NCI-H1694 treated with DMSO at 0.1 percent for 48 hours (cell line): Measurements from ENCODE around the gene ZNF69.
"Not testable (repeated sequence)": the region's sequence is repeated elsewhere in the genome, so short reads cannot be mapped to it uniquely, and the experiment has no call there.

ENCODE experiments used
- DNase-seq: peaks from one replicate; lab custom pipeline; 2025; lab: John Stamatoyannopoulos, UW

ZNF69 gene

DNA sequence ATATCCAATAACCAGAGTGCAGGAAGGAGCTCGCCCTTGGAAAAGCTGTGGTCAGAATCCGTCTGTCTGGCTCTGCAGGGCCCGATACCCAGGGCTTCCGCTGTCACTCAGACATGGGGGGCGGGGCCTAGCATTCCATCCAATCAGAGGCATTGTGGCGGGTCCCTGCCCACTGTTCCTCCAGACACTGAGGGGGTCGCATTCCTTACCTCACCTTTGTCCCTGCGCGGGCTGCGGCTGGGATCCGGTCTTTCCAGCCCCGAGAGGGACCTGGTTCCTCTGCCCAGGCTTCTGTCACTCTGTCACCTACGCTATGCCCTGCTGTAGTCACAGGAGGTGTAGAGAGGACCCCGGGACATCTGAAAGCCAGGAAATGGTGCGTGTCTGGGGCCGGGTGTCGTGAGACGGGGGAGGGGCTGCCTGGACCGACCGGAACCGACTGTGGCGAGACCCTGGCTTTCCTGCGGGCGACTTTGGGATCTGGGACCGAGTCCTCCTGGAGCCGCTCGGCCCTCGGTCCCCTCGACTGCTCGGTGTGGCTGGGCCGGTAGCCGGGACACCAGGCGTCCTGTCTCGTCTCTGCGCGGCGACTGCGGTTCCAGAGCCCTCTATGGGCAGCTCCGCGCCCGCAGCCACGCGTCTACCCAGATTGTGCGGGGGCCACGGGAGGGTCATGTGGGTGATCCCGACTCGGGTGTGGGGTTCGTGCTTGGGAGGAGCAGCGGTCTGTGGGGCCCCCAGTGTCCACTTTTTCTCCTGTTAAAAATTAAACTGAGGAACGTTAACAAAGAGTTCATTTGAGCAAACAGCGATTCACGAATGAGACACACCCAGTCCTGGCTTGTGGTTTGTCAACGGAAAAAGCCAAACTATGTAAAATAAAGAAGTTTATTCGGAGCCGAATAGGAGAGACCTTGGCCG lies at the start of gene ZNF69:
ZNF69 (plus strand) TSS at position 172 of the 921 bp plus-strand sequence; CDS start at position 314, 142 bp downstream.
- DNase-seq: no peak

DNA sequence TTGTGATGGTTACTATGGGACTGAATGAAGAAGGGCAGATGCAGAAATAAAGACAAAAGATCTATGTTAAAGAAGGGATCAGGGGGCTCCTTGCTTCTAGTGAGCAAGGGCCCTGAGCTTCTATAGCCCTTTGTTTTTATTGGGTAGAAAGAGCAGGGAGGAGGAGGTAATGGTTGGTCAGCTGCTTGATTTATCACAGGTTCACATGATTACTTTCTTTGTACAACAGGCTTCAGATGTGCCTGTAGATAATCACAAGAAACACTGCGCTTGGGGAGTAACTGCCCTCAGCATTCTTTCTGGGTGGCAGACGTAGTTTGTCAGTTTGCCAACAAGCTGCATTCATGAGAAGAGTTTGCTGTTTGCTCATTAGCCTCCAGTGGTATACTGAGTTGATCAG lies 43.9 kb upstream of the ZNF69 start:
- no peak for DNase-seq

DNA sequence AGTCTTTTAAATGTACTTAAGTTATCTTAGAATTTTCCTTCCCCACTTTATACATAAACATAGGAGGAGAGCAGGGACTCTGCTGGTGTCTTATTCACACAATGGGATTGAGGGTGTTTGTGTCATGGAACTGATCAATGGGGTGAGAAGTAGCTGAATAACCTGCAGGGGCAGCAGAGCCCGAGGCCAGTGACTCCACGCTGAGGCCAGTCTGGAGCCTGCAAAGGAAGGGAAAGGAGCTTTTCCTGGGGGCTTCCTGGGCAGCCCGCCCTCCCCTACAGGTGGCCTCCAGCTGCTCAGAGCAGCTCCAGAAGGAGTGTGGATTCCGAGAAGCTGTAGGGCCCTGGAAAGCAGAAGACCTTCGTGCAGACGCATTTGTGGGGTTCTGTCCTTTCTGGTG lies 40.0 kb upstream of the ZNF69 start:
- DNase-seq: not testable (repeated sequence)

DNA sequence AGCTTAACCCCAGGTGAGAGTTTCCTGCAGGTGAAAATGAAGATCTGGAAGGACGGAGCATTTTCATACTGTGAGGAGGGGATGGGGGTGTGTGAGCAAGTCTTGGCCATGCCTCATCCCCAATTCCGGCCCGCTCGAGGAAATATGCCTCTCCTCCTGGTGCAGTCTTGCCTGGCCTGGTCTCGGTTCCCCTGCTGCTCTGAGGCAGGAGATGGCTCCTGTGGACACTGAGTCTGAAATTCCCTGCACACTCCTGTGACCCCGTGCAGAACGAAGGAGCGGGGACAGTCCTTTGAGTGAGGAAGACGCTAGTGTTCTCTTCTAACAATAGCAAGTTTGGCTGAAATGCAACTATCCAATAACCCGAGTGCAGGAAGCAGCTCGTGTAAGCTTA lies 39.4 kb upstream of the ZNF69 start:
- DNase-seq: no peak

DNA sequence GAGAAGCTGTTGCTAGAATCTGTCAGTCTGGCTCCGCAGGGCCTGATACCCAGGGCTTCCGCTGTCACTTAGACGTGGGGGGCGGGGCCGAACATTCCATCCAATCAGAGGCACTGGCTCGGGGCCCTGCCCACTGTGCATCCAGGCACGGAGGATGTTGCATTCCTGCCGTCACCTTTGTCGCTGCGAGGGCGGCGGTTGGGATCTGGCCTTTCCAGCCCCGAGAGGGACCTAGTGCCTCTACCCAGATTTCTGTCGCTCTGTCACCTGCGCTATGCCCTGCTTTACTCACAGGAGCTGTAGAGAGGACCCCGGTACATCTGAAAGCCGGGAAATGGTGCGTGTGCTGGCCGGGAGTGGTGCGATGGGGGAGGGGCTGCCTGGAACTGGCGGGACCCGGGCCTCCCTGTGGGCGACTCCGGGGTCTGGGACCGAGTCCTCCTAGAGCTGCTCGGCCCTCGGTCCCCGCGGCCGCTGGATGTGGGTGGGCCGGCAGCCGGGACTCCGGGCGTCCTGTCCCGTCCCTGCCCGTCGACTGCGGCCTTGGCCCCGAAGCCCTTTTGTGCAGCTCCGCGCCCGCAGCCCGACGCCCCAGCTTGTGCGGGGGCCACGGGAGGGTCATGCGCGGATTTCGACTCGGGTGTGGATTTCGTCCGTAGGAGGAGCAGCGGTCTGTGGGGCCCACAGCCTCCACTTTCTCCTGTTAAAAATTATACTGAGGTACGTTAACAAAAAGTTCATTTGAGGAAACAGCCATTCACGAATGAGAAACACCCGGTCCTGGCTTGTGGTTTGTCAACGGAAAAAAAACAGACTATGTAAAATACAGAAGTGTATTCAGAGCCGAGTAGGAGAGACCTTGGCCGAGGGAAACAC lies 38.8 kb upstream of the ZNF69 start, which contains the start of gene ZNF439:
ZNF439 (plus strand) TSS at position 133 of the 876 bp plus-strand sequence; CDS start at position 275, 142 bp downstream.
- DNase-seq: no peak

DNA sequence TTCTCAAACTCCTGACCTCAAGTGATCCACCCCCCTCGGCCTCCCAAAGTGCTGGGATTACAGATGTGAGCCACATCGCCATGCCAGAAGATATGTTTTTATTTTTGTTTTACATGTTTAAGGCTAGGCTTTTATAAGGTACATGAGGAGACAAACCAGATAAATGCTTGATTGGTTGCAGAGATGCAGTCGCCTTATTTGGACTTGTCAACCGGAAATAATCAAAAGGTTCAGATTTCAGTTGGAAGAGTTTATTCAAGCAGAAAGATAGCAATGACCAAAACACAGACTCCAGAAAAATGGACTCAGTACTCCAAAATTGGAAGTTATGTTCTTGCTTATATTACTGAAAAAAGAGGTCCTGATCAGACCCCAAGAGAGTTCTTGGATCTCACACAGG lies 37.3 kb upstream of the ZNF69 start:
- DNase-seq: not testable (repeated sequence)

DNA sequence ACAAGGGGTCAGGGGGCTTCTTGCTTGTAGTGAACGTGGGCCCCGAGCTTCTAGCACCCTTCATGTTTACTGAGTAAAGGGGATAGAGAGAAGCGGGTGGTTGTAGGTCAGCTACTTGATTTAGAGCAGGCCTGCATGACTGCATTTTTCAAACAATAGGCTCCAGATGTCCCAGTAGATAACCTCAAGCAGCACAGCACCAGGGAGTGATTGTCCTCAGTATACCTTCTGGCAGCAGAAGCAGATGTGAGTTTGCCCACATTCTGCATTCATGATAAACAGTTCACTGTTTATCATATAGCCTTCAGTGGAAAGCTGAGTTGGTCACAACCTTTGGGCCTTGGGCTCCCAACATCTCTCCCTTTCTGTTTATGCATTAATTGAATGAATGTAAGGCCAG lies 34.2 kb upstream of the ZNF69 start:
- DNase-seq: no peak

DNA sequence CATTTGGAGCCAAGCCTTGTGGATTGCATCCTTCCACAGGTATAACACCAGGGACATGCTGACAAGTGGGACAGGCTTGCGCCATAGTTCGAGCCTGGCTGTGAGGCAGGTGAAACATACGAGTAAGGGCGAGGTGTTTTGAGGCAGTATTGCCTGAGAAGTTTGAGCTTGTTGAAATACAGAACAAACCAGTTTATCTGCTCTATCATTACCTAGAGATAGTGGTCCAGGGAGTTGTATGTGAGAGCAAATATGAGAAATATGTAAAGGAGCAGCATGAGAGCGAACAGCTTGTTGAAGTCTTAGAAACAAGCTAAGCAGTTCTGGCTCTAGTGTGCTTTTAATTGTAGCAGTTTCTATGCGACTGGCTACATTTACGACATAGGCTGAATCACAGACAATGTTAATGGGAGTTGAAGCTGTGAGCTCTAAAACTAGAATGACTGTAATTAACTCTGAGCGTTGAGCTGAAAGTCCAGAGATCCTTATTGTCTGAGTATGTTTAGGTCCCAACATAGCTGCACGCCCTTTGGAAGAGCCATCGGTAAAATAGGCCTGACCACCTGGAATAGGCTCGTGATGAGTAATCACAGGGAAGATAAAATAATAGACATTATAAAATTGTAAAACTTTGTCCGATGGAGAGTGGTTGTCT lies 30.9 kb upstream of the ZNF69 start:
- DNase-seq: no peak

DNA sequence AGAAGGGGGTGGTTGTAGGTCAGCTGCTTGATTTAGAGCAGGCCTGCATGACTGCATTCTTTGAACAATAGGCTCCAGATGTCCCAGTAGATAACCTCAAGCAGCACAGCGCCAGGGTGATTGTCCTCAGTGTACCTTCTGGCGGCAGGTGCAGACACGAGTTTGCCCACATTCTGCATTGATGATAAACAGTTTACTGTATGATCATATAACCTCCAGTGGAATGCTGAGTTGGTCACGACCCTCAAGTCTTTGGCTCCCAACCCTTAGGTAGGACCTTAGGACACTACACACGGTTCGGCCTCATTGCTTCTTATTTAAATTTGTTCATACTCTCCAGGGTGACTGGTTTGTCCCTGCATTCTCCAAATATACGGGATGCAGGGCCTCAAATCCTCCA lies 26.9 kb upstream of the ZNF69 start:
- no peak for DNase-seq

DNA sequence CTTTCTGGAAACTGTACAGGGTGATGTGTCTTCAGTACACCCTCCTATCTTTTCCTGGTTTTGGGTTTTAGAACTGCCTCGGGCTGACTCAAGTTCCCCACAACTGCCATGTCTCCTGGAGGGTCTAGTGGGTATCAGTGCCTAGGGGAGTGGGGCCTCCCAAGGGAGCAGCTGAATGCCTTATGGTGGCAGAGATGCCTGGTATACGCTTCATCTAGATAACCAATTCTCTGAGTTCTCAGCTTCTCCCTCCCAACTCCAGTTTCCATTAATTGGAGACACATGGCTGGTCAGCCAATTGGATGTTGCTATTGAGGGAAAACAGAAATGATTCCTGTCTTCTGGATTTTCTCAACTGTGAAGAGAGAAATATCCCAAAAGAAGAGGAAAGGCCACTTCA lies 26.3 kb upstream of the ZNF69 start:
- DNase-seq: no peak

DNA sequence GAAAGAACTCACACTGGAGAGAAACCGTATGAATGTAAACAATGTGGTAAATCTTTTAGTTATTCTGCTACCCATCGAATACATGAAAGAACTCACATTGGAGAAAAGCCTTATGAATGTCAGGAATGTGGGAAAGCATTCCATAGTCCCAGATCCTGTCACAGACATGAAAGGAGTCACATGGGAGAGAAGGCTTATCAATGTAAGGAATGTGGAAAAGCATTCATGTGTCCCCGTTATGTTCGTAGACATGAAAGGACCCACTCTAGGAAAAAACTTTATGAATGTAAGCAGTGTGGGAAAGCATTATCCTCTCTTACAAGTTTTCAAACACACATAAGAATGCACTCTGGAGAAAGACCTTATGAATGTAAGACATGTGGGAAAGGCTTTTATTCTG lies 19.8 kb upstream of the ZNF69 start:
- DNase-seq: not testable (repeated sequence)

DNA sequence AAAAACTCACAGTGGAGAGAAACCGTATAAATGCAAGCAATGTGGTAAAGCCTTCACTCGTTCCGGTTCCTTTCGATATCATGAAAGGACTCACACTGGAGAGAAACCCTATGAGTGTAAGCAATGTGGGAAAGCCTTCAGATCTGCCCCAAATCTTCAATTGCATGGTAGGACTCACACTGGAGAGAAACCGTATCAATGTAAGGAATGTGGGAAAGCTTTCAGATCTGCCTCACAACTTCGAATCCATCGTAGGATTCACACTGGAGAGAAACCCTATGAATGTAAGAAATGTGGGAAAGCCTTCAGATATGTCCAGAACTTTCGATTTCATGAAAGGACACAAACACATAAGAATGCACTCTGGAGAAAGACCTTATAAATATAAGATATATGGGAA lies 19.4 kb upstream of the ZNF69 start:
- DNase-seq: no peak

DNA sequence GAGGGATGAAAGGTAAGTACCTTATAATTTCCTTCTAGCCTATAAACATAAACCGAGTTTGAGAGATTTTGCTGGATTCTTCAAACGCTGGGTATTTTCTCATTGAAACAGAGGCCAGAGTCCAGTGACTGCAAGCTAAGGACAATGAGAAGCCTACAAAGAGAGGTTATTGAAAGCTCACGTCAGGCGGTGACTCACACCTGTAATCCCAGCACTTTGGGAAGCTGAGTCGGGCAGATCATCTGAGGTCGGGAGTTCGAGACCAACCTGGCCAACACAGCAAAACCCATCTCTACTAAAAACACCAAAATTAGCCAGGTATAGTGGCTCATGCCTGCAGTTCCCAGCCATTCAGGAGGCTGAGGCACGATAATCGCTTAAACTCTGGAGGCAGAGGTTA lies 15.0 kb upstream of the ZNF69 start:
- DNase-seq: no peak

DNA sequence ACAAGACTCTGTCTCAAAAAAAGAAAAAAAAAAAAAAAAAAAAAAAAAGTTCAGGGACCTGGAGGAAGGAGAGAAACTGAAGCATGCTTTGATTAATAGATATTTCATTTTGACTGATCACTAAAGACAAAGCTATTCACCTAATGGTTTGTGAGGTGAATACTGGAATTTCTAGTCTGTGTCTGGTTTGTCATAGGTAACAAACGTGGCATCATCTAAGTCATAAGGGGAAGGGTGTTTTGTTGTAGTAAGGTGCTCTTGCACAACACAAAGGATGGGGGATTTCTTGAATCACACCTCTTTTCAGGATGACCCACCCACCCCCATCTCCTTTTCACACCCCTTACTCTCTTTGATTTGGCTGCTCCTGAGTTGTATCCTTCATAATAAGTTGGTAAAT lies 13.8 kb upstream of the ZNF69 start:
- DNase-seq: no peak

DNA sequence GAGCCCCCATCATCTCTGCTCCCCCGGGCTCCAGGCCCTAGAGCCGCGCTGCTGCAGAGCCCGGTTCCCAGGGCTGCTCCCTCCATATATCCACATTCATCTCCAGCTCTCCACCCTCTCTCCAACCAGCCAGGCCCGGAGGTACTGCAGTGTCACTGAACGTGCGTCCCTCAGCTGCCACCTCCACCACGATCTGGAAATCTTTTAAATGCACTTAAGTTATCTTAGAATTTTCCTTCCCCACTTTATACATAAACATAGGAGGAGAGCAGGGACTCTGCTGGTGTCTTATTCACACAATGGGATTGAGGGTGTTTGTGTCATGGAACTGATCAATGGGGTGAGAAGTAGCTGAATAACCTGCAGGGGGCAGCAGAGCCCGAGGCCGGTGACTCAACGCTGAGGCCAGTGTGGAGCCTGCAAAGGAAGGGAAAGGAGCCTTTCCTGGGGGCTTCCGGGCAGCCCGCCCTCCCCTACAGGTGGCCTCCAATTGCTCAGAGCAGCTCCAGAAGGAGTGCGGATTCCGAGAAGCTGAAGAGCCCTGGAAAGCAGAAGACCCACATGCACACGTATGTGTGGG lies 7.8 kb upstream of the ZNF69 start:
- DNase-seq: not testable (repeated sequence)

DNA sequence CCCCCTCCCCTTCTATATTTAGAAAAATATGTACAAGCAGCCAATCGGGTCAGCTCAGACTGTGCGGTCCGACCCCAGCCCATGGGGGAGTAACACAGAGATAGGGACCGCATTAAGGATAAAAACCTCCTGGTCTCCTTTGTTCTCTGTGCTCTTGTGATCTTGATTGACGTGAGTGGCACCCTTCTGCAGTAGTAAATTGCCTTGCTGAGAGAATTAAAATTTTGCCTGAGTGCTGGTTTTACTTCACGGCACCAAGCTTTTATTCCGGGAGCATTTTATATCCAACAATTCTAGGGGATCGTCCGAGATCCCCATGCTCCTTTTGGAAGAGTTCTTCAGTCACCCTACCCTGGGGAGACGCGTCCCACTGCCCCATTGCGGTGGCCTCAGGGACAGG lies 7.0 kb upstream of the ZNF69 start:
- DNase-seq: no peak

DNA sequence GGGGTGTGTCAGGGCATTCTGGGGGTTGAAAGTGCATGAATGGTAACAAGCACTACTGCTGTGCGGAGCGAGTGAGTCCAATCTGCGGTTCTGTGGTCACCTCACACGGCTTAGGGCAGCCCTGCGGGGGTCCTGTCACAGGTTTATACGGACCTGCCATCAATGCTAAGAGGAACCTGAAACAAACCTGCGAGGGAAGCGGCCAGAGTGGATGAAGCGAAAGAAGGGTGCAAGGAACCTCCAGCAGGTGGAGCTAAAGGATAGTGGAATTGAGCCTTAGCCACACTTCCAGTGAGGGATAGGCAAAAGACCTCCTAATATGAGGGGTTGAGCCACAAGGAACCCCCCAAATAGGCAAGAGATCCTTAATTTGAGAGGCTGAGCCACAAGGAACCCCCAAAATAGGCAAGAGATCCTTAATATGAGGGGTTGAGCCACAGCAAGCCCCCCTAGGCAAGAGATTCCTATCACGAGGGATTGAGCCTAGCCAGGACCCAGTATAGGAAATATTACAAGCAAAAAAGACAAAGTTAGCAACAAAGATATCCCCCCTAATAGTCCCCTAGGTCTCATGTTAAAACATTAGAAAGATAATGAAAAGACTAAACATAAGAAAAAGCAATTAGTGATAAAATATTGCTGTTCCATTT lies 6.3 kb upstream of the ZNF69 start:
- DNase-seq: no peak

DNA sequence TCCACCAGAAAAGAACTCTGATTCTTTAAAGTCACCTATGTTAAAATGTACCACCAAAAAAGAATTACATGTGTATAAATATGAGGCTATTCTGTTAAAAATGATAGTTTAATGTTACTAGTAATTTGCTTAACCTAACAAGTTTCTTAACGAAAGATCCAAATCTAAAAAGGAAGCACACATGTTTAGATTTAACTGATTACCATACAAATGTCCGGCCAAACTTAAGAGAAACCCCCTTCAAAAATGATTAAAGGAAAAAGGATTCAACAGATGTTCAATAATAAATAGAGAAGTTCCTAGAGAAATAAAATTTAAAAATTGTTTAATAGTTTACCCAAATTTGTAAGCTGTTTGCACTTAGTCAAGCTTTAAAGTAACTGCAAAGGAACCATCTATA lies 5.0 kb upstream of the ZNF69 start:
- no peak for DNase-seq

DNA sequence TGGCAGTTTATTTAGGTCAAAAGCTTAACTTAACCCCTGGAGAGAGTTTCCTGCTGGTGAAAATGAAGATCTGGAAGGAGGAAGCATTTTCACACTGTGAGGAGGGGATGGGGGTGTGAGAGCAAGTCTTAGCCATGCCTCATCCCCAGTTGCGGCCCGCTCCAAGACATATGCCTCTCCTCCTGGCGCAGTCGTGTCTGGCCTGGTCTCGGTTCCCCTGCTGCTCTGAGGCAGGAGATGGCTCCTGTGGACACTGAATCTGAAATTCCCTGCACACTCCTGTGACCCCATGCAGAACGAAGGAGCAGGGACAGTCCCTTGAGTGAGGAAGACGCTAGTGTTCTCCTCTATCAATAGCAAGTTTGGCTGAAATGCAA lies 360 bp upstream of the ZNF69 start:
- no peak for DNase-seq

DNA sequence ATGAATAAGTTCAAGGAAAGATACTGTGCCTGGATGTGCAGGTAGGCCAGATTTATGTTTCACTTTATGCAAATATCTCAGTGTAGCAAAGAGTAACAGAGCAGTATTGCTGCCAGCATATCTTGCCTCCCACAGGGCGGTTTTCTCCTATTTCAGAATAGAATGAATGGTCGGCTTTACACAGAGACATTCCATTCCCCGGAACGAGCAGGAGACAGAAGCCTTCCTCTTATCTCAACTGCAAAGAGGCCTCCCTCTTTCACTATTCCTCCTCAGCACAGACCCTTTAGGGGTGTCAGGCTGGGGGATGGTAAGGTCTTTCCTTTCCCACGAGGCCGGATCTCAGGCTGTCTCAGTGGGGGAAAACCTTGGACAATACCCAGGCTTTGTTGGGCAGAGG lies 2.3 kb downstream of the ZNF69 start:
- DNase-seq: not testable (repeated sequence)

DNA sequence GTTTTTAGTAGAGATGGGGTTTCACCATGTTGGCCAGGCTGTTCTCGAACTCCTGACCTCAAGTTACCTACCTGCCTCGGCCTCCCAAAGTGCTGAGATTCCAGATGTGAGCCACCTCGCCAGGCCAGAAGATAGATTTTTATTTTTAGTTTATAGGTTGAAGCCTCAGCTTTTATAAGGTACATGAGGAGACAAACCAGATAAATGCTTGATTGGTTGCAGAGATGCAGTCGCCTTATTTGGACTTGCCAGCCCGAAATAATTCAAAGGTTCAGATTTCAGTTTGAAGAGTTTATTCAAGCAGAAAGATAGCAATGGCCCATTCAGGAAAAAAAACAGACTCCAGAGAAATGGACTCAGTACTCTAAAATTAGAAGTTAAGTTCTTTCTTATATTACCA lies 3.1 kb downstream of the ZNF69 start:
- no peak for DNase-seq

DNA sequence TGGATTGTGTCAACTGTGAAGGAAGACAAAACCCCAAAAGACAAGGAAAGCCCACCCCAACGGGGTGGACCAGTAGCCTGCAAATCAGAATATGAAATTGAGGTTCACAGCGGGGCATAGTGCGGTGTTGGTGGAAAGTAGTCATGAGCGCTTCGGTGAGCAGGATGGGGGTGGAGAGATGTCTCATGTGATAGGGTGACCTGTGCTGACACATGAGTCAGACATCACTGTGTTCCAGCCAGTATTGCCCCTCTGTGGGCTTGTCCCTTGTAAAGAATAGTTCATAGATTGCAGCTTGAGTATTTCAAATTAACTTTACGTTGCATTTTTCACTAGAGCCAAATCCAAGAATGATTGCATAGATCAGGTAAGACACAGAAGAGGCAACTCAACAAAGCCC lies 7.3 kb downstream of the ZNF69 start:
- DNase-seq: no peak
